HL-60 (cell line): Measurements from ENCODE around the gene HDGFL2.

Source experiments
- CTCF ChIP-seq: IDR thresholded peaks from one replicate; pipeline ENCODE4 v1.5.1; 2011; ENCODE audit warnings: low read length, control low read depth, inconsistent platforms; ENCODE audit not compliant: insufficient read depth
- GABPA ChIP-seq: IDR thresholded peaks from 2 replicates; pipeline ENCODE4 v1.6.1; 2012; ENCODE audit warnings: low read depth
- POLR2AphosphoS5 ChIP-seq: IDR thresholded peaks from 2 replicates; pipeline ENCODE4 v1.6.1; 2012; ENCODE audit warnings: low read depth
- REST ChIP-seq: IDR thresholded peaks from 2 replicates; pipeline ENCODE4 v1.6.1; 2012; ENCODE audit warnings: low read depth; ENCODE audit not compliant: insufficient replicate concordance

- no peak for TF ChIP-seq CTCF
- no peak for TF ChIP-seq REST
- no peak for TF ChIP-seq POLR2AphosphoS5
- no peak for TF ChIP-seq GABPA
Measured at GRCh38 chr19:4477034-4477801, 5.1 kb downstream of the HDGFL2 start.
